ENCODE measurements around the gene ATXN7L1. TPM values are rescaled to one million over a fixed set of nuclear protein-coding genes. Genes with fewer than 3 reads are reported as not detected.

ATXN7L1 gene
- total and polyA plus RNA-seq, 2 of the 13 experiments (the other 11 are each of a cell fraction or from before 2014, with no cell fraction given) = 4.1 to 7.8 TPM

DNA sequence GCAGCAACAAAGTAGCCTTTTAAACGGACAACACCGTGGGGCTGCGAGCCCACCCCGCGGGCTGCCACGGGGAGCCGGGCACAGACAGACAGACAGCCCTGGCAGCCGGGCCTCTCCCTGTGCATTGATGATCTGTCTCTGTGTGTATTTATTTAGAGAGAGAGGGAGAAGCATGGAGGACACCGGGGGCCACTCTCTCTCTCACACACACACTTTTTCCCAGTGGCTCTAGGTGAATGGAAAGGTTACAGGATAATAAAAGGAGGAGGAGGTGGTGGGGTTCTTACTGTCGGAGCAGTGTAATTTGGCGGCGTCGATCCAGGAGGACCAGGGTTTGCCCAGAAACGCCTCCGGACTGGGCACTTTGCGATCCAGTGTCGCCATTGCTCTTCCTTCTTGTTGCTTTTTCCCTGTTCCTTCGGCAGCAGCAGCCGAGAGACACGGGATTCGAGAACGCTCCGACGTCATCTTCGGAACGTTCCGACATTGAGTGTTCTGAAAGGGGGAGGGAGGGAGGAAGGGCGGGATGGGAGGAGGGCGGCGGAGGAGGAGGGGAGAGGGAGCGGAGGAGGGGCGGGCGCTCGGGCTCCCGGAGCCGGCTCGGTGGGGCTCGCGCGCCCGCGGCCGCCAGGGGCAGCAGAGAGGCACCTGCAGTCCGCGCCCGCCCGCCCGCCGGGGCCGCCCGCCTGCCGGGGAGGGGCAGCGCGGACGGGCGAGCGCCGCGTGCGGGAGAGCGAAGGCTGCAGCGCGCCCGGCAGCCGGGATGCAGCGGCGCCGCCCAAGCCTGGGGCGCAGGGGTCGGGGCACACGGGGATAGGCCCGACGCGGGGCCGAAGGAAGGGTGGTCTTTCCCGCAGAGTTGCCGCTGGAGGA, at the start of gene ATXN7L1 (continued):
- no peak for TF ChIP-seq NONO (IDR thresholded peaks at IDR 0.05)
- 0 out of 2 replicates have a peak, but pooled peaks have one; percentile 45 for TF ChIP-seq NONO (CRISPR knock-in tag; conservative IDR thresholded peaks at IDR 0.05)
- peak; percentile 49; the same call in 1 of the 2 replicates for TF ChIP-seq YEATS4 (CRISPR knock-in tag; IDR thresholded peaks at IDR 0.05; ENCODE audit: borderline replicate concordance)
- TF ChIP-seq TEAD3 (CRISPR knock-in tag; optimal IDR thresholded peaks at IDR 0.05; ENCODE audit: borderline replicate concordance) = peak; percentile 16
- TF ChIP-seq TAF1 (CRISPR knock-in tag; IDR thresholded peaks at IDR 0.05) = peak; percentile 67
- peak; percentile 67; the same call in 1 of the 2 replicates for TF ChIP-seq KLF12 (CRISPR knock-in tag; IDR thresholded peaks at IDR 0.05; ENCODE audit: borderline replicate concordance)
- no peak for TF ChIP-seq ZNF691 (CRISPR knock-in tag; IDR thresholded peaks at IDR 0.05; ENCODE audit: borderline replicate concordance, low read depth)
- TF ChIP-seq, protein P1, sequence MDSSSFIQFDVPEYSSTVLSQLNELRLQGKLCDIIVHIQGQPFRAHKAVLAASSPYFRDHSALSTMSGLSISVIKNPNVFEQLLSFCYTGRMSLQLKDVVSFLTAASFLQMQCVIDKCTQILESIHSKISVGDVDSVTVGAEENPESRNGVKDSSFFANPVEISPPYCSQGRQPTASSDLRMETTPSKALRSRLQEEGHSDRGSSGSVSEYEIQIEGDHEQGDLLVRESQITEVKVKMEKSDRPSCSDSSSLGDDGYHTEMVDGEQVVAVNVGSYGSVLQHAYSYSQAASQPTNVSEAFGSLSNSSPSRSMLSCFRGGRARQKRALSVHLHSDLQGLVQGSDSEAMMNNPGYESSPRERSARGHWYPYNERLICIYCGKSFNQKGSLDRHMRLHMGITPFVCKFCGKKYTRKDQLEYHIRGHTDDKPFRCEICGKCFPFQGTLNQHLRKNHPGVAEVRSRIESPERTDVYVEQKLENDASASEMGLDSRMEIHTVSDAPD (CRISPR knock-in tag; IDR thresholded peaks at IDR 0.05) = no peak
- peak; percentile 35; the same call in 1 of the 2 replicates for TF ChIP-seq ZNF589 (CRISPR knock-in tag; conservative IDR thresholded peaks at IDR 0.05)
- TF ChIP-seq, protein P2, sequence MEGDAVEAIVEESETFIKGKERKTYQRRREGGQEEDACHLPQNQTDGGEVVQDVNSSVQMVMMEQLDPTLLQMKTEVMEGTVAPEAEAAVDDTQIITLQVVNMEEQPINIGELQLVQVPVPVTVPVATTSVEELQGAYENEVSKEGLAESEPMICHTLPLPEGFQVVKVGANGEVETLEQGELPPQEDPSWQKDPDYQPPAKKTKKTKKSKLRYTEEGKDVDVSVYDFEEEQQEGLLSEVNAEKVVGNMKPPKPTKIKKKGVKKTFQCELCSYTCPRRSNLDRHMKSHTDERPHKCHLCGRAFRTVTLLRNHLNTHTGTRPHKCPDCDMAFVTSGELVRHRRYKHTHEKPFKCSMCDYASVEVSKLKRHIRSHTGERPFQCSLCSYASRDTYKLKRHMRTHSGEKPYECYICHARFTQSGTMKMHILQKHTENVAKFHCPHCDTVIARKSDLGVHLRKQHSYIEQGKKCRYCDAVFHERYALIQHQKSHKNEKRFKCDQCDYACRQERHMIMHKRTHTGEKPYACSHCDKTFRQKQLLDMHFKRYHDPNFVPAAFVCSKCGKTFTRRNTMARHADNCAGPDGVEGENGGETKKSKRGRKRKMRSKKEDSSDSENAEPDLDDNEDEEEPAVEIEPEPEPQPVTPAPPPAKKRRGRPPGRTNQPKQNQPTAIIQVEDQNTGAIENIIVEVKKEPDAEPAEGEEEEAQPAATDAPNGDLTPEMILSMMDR (CRISPR knock-in tag; IDR thresholded peaks at IDR 0.05) = peak; percentile 43; the same call in 1 of the 2 replicates
- peak; percentile 16; the same call in 1 of the 2 replicates for TF ChIP-seq ZNF543 (CRISPR knock-in tag; IDR thresholded peaks at IDR 0.05)
- 0 out of 2 replicates have a peak, but pooled peaks have one; percentile 26 for TF ChIP-seq ZNF709 (CRISPR knock-in tag; IDR thresholded peaks at IDR 0.05)
- 0 out of 2 replicates have a peak, but pooled peaks have one; percentile 18 for TF ChIP-seq HDAC1 (CRISPR knock-in tag; IDR thresholded peaks at IDR 0.05)
- TF ChIP-seq NFAT5 (CRISPR knock-in tag; IDR thresholded peaks at IDR 0.05) = 0 out of 2 replicates have a peak, but pooled peaks have one; percentile 63
- peak; percentile 68 for TF ChIP-seq ZFY (CRISPR knock-in tag; IDR thresholded peaks at IDR 0.05)
- TF ChIP-seq IKZF4 (CRISPR knock-in tag; IDR thresholded peaks at IDR 0.05; ENCODE audit: borderline replicate concordance, low read depth, not compliant biosample characterization) = peak; percentile 84
- TF ChIP-seq PRMT3 (CRISPR knock-in tag; IDR thresholded peaks at IDR 0.05; ENCODE audit: borderline replicate concordance, low read depth) = no peak
- peak; percentile 46 for TF ChIP-seq DRAP1 (CRISPR knock-in tag; IDR thresholded peaks at IDR 0.05)
- no peak for TF ChIP-seq ZFP1 (CRISPR knock-in tag; IDR thresholded peaks at IDR 0.05)
